HEK293 (cell line): ENCODE data around the gene ST7L.
A peak's percentile ranks its signal among the peaks of the same experiment; 100 is the strongest.

Experiments
- CTCF ChIA-PET: fragments of 350-600 bp; formaldehyde crosslinking; extraction: SDS; loops from one replicate; lab custom pipeline; 2021; ENCODE audit warnings: antibody characterized with exemption; lab: Yijun Ruan, JAX
- POLR2A ChIA-PET: fragments of 300-600 bp; formaldehyde crosslinking; extraction: SDS; loops from one replicate; lab custom pipeline; 2020; ENCODE audit warnings: antibody characterized with exemption, inconsistent platforms; lab: Yijun Ruan, JAX
- H3K27ac ChIP-seq: fragments of 200-500 bp; sonication (Bioruptor generic); 2 replicates; pipeline ENCODE4 v1.5.1; 2014; ENCODE audit warnings: low read depth, low read length, control low read depth, inconsistent platforms; ENCODE audit errors: extremely low read depth
- H3K36me3 ChIP-seq, 2 experiments: fragments of 200-500 bp in 1 of 2; sonication (Bioruptor generic) in 1 of 2; 1 replicate in 1 of 2; 2 replicates in 1 of 2; pipeline ENCODE4 v1.5.1; 2014 to 2017; ENCODE audit warnings: inconsistent platforms in 2 of 2, low read length in 2 of 2; ENCODE audit not compliant: control insufficient read depth in 2 of 2, insufficient read depth in 1 of 2
- H3K4me1 ChIP-seq: fragments of 200-500 bp; sonication (Bioruptor generic); 2 replicates; pipeline ENCODE4 v1.5.1; 2014; ENCODE audit warnings: mild to moderate bottlenecking, low read length, inconsistent platforms; ENCODE audit not compliant: control insufficient read depth, insufficient read depth
- H3K4me3 ChIP-seq: 2 replicates; pipeline ENCODE4 v1.5.1; 2011; ENCODE audit warnings: low read depth, mild to moderate bottlenecking, control low read depth, low read length, moderate library complexity
- H3K9me3 ChIP-seq: fragments of 200-500 bp; sonication (Bioruptor generic); 2 replicates; pipeline ENCODE4 v1.5.1; 2014; ENCODE audit warnings: low read depth, low read length, inconsistent platforms; ENCODE audit not compliant: control insufficient read depth, insufficient read depth
- EGR2 ChIP-seq: fragments of 450-650 bp; formaldehyde crosslinking; IDR thresholded peaks from 2 replicates; pipeline ENCODE4 v1.5.1; 2016; ENCODE audit warnings: low read depth, missing biosample characterization, missing genetic modification characterization
- HOXC10 ChIP-seq: sonication (generic); formaldehyde crosslinking; IDR thresholded peaks from 2 replicates; pipeline ENCODE4 v1.8.1; 2023; ENCODE audit warnings: mild to moderate bottlenecking, missing genetic modification reagents
- IKZF3 ChIP-seq: fragments of 450-650 bp; IDR thresholded peaks from 2 replicates; pipeline ENCODE4 v1.5.0; 2018; ENCODE audit warnings: missing biosample characterization, mild to moderate bottlenecking, missing genetic modification characterization, moderate library complexity
- KLF9 ChIP-seq: fragments of 450-650 bp; formaldehyde crosslinking; IDR thresholded peaks from 2 replicates; pipeline ENCODE4 v1.5.1; 2016; ENCODE audit warnings: missing biosample characterization, missing genetic modification characterization, low read depth
- ZFHX2 ChIP-seq: fragments of 450-650 bp; formaldehyde crosslinking; conservative IDR thresholded peaks from 2 replicates; pipeline ENCODE4 v1.5.1; 2016; ENCODE audit warnings: missing biosample characterization, missing genetic modification characterization
- ZFP3 ChIP-seq: fragments of 450-650 bp; formaldehyde crosslinking; IDR thresholded peaks from 2 replicates; pipeline ENCODE4 v1.5.1; 2016; ENCODE audit warnings: low read depth, missing biosample characterization, missing genetic modification characterization
- ZNF174 ChIP-seq: fragments of 450-650 bp; formaldehyde crosslinking; IDR thresholded peaks from 2 replicates; pipeline ENCODE4 v1.5.0; 2017; ENCODE audit warnings: missing biosample characterization, mild to moderate bottlenecking, missing genetic modification characterization
- ZNF24 ChIP-seq: fragments of 450-650 bp; formaldehyde crosslinking; IDR thresholded peaks from 2 replicates; pipeline ENCODE4 v1.5.1; 2016; ENCODE audit warnings: missing biosample characterization, missing genetic modification characterization
- ZNF423 ChIP-seq: fragments of 450-650 bp; formaldehyde crosslinking; IDR thresholded peaks from 2 replicates; pipeline ENCODE4 v1.5.1; 2016; ENCODE audit warnings: missing biosample characterization, missing genetic modification characterization
- ZNF529 ChIP-seq: fragments of 450-650 bp; formaldehyde crosslinking; IDR thresholded peaks from 2 replicates; pipeline ENCODE4 v1.5.1; 2017; ENCODE audit warnings: missing genetic modification characterization, missing biosample characterization; ENCODE audit not compliant: insufficient replicate concordance
- ZNF776 ChIP-seq: fragments of 450-650 bp; formaldehyde crosslinking; IDR thresholded peaks from 2 replicates; pipeline ENCODE4 v1.5.0; 2017; ENCODE audit warnings: missing biosample characterization, missing genetic modification characterization, borderline replicate concordance
- ZNF792 ChIP-seq: fragments of 450-650 bp; formaldehyde crosslinking; IDR thresholded peaks from 2 replicates; pipeline ENCODE4 v1.5.1; 2016; ENCODE audit warnings: missing biosample characterization, missing genetic modification characterization
- ZNF837 ChIP-seq: fragments of 450-650 bp; formaldehyde crosslinking; IDR thresholded peaks from 2 replicates; pipeline ENCODE4 v1.5.1; 2016; ENCODE audit warnings: missing biosample characterization, missing genetic modification characterization
- TF ChIP-seq, protein P1 (sequence below): fragments of 450-650 bp; formaldehyde crosslinking; IDR thresholded peaks from 2 replicates; pipeline ENCODE4 v1.5.1; 2016; ENCODE audit warnings: missing biosample characterization, missing genetic modification characterization
- TF ChIP-seq, protein P2 (sequence below): fragments of 450-650 bp; formaldehyde crosslinking; IDR thresholded peaks from 2 replicates; pipeline ENCODE4 v1.5.1; 2016; ENCODE audit warnings: missing biosample characterization, missing genetic modification characterization
- TF ChIP-seq, protein P3 (sequence below): fragments of 450-650 bp; formaldehyde crosslinking; IDR thresholded peaks from 2 replicates; pipeline ENCODE4 v1.5.1; 2017; ENCODE audit warnings: missing biosample characterization, mild to moderate bottlenecking, missing genetic modification characterization, moderate library complexity
- TF ChIP-seq, protein P4 (sequence below): fragments of 450-650 bp; formaldehyde crosslinking; IDR thresholded peaks from 2 replicates; pipeline ENCODE4 v1.5.1; 2016; ENCODE audit warnings: missing biosample characterization, missing genetic modification characterization
- TF ChIP-seq, protein P5 (sequence below): fragments of 450-650 bp; formaldehyde crosslinking; IDR thresholded peaks from 2 replicates; pipeline ENCODE4 v1.5.1; 2016; ENCODE audit warnings: missing biosample characterization, missing genetic modification characterization
- TF ChIP-seq, protein P6 (sequence below): fragments of 450-650 bp; formaldehyde crosslinking; IDR thresholded peaks from 2 replicates; pipeline ENCODE4 v1.5.1; 2016; ENCODE audit warnings: missing biosample characterization, missing genetic modification characterization, borderline replicate concordance
- TF ChIP-seq, protein P7 (sequence below): fragments of 450-650 bp; formaldehyde crosslinking; IDR thresholded peaks from 2 replicates; pipeline ENCODE4 v1.5.1; 2017; ENCODE audit warnings: missing biosample characterization, missing genetic modification characterization

The ST7L gene

DNA sequence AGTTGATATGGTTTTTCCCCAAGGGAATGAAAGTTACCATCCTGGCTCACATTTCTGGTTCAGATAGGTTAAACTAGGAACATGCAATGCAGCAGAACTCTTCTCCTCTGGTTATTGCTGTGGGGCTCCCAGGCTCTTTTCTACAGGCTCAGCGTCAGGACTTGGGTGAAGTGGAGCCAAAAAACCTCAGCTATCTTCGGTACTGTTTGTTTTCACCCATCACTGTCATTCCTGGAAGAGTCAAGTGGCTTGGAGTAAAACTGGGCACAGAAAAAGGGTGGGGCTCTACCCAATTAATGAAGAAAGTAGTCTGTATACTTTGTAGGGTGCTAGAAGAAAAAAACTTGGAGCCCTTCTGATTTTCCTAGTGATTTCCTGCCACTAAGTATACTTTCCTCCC lies 100.8 kb downstream of the ST7L start (continued):
- no peak for TF ChIP-seq IKZF3 (tag by site-specific recombination)
- TF ChIP-seq ZNF24: no peak
- TF ChIP-seq ZNF776 (tag by site-specific recombination): no peak
- TF ChIP-seq, protein P1, sequence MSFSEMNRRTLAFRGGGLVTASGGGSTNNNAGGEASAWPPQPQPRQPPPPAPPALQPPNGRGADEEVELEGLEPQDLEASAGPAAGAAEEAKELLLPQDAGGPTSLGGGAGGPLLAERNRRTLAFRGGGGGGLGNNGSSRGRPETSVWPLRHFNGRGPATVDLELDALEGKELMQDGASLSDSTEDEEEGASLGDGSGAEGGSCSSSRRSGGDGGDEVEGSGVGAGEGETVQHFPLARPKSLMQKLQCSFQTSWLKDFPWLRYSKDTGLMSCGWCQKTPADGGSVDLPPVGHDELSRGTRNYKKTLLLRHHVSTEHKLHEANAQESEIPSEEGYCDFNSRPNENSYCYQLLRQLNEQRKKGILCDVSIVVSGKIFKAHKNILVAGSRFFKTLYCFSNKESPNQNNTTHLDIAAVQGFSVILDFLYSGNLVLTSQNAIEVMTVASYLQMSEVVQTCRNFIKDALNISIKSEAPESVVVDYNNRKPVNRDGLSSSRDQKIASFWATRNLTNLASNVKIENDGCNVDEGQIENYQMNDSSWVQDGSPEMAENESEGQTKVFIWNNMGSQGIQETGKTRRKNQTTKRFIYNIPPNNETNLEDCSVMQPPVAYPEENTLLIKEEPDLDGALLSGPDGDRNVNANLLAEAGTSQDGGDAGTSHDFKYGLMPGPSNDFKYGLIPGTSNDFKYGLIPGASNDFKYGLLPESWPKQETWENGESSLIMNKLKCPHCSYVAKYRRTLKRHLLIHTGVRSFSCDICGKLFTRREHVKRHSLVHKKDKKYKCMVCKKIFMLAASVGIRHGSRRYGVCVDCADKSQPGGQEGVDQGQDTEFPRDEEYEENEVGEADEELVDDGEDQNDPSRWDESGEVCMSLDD (tag by site-specific recombination): no peak
- TF ChIP-seq ZFP3 (tag by site-specific recombination): no peak
- TF ChIP-seq, protein P2, sequence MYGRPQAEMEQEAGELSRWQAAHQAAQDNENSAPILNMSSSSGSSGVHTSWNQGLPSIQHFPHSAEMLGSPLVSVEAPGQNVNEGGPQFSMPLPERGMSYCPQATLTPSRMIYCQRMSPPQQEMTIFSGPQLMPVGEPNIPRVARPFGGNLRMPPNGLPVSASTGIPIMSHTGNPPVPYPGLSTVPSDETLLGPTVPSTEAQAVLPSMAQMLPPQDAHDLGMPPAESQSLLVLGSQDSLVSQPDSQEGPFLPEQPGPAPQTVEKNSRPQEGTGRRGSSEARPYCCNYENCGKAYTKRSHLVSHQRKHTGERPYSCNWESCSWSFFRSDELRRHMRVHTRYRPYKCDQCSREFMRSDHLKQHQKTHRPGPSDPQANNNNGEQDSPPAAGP (tag by site-specific recombination): no peak
- no peak for TF ChIP-seq ZNF423 (tag by site-specific recombination)

DNA sequence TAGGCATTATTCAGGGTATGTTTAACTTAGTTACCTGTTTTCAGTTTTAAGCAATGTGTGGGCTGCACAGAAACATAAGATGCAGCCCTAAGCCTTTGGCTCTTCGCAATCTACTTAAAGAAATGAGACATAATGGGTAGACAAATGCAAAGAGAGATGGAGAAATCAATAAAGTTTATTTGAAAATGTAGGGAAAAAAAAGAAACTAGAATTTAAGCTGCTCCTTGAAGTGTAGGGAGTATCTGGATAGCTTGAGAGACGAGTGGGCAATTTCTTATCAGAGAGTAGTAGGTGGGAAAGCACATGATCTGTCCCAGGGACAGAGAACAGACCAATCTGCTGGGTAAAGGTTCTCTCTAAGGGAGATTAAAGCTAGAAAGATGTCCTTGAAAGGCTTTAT lies 101.3 kb downstream of the ST7L start:
- no peaks in the 10 kb centered on the region for H3K4me1 ChIP-seq
- TF ChIP-seq EGR2 (tag by site-specific recombination) (peak; percentile 70), ZNF174 (tag by site-specific recombination) (no peak), ZFHX2 (peak; percentile 52), HOXC10 (CRISPR knock-in tag) (no peak)
- TF ChIP-seq, protein P3, sequence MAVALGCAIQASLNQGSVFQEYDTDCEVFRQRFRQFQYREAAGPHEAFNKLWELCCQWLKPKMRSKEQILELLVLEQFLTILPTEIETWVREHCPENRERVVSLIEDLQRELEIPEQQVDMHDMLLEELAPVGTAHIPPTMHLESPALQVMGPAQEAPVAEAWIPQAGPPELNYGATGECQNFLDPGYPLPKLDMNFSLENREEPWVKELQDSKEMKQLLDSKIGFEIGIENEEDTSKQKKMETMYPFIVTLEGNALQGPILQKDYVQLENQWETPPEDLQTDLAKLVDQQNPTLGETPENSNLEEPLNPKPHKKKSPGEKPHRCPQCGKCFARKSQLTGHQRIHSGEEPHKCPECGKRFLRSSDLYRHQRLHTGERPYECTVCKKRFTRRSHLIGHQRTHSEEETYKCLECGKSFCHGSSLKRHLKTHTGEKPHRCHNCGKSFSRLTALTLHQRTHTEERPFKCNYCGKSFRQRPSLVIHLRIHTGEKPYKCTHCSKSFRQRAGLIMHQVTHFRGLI (tag by site-specific recombination): no peak
- TF ChIP-seq, all 188 proteins: peak for 2
- CTCF ChIA-PET: interaction anchor here (0.8 kb wide), 1 partner anchor 22 kb away, joined by 5 read pairs; no protein-coding TSS in a partner anchor
- H3K9me3 ChIP-seq: no peaks in the 10 kb centered on the region
- H3K27ac ChIP-seq: no peak overlapping the region
- peaks cover 0 to 13% of the 10 kb centered on the region in 2 experiments; a peak in 1 of 3 replicates for H3K36me3 ChIP-seq
- H3K4me3 ChIP-seq: no peak overlapping the region
- POLR2A ChIA-PET: no interaction called here

DNA sequence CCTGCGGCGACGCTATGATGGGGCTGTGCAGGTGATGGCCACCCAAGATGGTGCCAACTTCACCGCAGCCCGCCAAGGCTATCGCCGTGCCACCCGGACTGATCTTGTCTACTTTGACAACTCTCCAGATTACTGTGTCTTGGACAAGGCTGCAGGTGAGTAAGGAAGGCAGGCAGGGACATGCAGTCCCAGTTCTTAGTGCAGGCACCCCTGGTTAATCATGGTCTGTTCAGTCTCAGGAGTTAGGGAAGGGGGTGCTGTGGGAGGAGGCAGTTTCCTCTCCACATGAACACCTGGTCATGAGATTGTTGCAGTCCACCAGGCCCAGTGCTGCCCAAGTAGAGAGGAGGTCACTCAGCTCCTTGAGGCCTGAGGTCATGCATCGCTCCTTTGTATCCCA lies 101.7 kb downstream of the ST7L start:
- ChIA-PET POLR2A (no interaction called here), CTCF (interaction anchor here (0.8 kb wide), 1 partner anchor 23 kb away, joined by 5 read pairs; no protein-coding TSS in a partner anchor)
- Histone ChIP-seq H3K36me3 (peaks cover 0 to 13% of the 10 kb centered on the region in 2 experiments; a peak in 1 of 3 replicates), H3K4me3 (no peak overlapping the region), H3K27ac (no peak overlapping the region), H3K9me3 (no peaks in the 10 kb centered on the region), H3K4me1 (no peaks in the 10 kb centered on the region)
- TF ChIP-seq, protein P4, sequence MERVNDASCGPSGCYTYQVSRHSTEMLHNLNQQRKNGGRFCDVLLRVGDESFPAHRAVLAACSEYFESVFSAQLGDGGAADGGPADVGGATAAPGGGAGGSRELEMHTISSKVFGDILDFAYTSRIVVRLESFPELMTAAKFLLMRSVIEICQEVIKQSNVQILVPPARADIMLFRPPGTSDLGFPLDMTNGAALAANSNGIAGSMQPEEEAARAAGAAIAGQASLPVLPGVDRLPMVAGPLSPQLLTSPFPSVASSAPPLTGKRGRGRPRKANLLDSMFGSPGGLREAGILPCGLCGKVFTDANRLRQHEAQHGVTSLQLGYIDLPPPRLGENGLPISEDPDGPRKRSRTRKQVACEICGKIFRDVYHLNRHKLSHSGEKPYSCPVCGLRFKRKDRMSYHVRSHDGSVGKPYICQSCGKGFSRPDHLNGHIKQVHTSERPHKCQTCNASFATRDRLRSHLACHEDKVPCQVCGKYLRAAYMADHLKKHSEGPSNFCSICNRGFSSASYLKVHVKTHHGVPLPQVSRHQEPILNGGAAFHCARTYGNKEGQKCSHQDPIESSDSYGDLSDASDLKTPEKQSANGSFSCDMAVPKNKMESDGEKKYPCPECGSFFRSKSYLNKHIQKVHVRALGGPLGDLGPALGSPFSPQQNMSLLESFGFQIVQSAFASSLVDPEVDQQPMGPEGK: no peak
- TF ChIP-seq ZNF792 (tag by site-specific recombination): no peak
- TF ChIP-seq, protein P5, sequence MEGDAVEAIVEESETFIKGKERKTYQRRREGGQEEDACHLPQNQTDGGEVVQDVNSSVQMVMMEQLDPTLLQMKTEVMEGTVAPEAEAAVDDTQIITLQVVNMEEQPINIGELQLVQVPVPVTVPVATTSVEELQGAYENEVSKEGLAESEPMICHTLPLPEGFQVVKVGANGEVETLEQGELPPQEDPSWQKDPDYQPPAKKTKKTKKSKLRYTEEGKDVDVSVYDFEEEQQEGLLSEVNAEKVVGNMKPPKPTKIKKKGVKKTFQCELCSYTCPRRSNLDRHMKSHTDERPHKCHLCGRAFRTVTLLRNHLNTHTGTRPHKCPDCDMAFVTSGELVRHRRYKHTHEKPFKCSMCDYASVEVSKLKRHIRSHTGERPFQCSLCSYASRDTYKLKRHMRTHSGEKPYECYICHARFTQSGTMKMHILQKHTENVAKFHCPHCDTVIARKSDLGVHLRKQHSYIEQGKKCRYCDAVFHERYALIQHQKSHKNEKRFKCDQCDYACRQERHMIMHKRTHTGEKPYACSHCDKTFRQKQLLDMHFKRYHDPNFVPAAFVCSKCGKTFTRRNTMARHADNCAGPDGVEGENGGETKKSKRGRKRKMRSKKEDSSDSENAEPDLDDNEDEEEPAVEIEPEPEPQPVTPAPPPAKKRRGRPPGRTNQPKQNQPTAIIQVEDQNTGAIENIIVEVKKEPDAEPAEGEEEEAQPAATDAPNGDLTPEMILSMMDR (tag by site-specific recombination): no peak
- TF ChIP-seq ZNF529 (tag by site-specific recombination): no peak
- TF ChIP-seq, protein P6, sequence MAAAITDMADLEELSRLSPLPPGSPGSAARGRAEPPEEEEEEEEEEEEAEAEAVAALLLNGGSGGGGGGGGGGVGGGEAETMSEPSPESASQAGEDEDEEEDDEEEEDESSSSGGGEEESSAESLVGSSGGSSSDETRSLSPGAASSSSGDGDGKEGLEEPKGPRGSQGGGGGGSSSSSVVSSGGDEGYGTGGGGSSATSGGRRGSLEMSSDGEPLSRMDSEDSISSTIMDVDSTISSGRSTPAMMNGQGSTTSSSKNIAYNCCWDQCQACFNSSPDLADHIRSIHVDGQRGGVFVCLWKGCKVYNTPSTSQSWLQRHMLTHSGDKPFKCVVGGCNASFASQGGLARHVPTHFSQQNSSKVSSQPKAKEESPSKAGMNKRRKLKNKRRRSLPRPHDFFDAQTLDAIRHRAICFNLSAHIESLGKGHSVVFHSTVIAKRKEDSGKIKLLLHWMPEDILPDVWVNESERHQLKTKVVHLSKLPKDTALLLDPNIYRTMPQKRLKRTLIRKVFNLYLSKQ (tag by site-specific recombination): no peak
- no peak for TF ChIP-seq ZNF837
- TF ChIP-seq KLF9 (tag by site-specific recombination): no peak
- TF ChIP-seq, protein P7, sequence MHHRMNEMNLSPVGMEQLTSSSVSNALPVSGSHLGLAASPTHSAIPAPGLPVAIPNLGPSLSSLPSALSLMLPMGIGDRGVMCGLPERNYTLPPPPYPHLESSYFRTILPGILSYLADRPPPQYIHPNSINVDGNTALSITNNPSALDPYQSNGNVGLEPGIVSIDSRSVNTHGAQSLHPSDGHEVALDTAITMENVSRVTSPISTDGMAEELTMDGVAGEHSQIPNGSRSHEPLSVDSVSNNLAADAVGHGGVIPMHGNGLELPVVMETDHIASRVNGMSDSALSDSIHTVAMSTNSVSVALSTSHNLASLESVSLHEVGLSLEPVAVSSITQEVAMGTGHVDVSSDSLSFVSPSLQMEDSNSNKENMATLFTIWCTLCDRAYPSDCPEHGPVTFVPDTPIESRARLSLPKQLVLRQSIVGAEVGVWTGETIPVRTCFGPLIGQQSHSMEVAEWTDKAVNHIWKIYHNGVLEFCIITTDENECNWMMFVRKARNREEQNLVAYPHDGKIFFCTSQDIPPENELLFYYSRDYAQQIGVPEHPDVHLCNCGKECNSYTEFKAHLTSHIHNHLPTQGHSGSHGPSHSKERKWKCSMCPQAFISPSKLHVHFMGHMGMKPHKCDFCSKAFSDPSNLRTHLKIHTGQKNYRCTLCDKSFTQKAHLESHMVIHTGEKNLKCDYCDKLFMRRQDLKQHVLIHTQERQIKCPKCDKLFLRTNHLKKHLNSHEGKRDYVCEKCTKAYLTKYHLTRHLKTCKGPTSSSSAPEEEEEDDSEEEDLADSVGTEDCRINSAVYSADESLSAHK: no peak
